OCI-LY3 (cell line): ENCODE data around the gene PUM1.

Experiments used
- EZH2phosphoT487 ChIP-seq: fragments of 200-600 bp; shearing (Covaris generic); IDR thresholded peaks from 2 replicates; pipeline ENCODE4 v1.6.1; 2018; ENCODE audit warnings: antibody characterized with exemption, mixed run types, low read depth
- TF ChIP-seq, protein P1 (sequence below): fragments of 200-600, 300-600 bp; sonication (generic); IDR thresholded peaks from 2 replicates; pipeline ENCODE4 v1.5.1; 2014; ENCODE audit warnings: antibody characterized with exemption, low read length, low read depth

DNA sequence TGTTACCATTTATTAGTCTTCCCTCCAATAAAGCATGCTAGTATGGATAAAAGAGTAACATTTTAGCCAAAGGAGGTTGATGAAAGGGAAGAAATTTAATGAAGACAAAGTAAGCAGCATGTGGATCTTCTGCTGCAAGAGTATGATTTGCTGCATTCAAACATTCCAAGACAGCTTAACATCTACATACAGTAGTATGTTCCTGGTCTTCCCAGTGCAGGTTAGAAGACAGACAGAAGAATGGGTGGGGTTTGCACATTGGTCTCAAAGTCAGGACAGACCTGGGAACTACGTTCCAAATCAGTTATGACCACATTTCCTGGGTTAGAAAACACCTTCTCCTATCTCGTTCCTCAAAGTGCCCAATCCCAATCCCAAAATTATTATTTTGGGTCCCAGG, 43.3 kb downstream of the PUM1 start:
- TF ChIP-seq, protein P1, sequence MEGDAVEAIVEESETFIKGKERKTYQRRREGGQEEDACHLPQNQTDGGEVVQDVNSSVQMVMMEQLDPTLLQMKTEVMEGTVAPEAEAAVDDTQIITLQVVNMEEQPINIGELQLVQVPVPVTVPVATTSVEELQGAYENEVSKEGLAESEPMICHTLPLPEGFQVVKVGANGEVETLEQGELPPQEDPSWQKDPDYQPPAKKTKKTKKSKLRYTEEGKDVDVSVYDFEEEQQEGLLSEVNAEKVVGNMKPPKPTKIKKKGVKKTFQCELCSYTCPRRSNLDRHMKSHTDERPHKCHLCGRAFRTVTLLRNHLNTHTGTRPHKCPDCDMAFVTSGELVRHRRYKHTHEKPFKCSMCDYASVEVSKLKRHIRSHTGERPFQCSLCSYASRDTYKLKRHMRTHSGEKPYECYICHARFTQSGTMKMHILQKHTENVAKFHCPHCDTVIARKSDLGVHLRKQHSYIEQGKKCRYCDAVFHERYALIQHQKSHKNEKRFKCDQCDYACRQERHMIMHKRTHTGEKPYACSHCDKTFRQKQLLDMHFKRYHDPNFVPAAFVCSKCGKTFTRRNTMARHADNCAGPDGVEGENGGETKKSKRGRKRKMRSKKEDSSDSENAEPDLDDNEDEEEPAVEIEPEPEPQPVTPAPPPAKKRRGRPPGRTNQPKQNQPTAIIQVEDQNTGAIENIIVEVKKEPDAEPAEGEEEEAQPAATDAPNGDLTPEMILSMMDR, result no peak
- no peak for TF ChIP-seq EZH2phosphoT487
